Measurements from ENCODE around the gene DLEC1. TPM values are rescaled to one million over a fixed set of nuclear protein-coding genes. Genes with fewer than 3 reads are reported as not detected.

Gene DLEC1
- total RNA-seq, 4 donors from 2014 or later, result 0.07 to 0.78 (median 0.16) TPM

DNA sequence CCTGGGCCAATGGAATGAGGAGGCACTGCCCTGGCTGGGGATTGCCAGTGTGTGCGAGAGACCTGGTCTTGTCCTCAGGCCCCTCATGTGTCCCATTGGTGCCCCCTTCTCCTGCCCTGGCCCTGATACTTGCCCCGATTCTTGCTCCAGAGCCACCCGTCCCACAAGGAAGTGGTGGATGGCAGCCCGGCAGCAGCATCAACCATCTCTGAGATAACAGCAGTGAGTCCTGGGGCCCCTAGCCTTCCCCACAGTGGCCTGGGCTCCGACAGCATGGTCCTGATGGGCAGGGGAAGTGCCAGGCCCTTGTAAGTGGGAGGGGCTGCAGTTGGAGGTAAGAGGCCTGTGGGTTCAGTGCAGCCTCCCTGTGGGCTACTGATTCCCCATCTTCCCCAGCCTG is 33.0 kb upstream of the DLEC1 start:
- Histone ChIP-seq H3K27me3 (no peaks in the 10 kb centered on the region), H3K4me1 (peaks cover 0 to 22% (median 6%) of the 10 kb centered on the region in 3 donors), H3K4me3 (no peak overlapping the region), H3K9me3 (no peaks in the 10 kb centered on the region), H3K36me3 (peaks cover 0 to 74% of the 10 kb centered on the region in 2 donors), H3K27ac (peak overlapping the region in 2 of 4 donors; percentile 19 to 25)
- ATAC-seq, result no peak
- 80% methylated on average over 2 of the region's 5 CpGs; no CpG with 5 or more reads in 1 of the 2 donors for WGBS, 2 donors (ENCODE audit: low coverage in 1 of 2)
- TF ChIP-seq POLR2A (IDR thresholded peaks at IDR 0.05) (no peak), POLR2AphosphoS5 (IDR thresholded peaks at IDR 0.05) (no peak), CTCF (IDR thresholded peaks at IDR 0.05) (no peak), EP300 (IDR thresholded peaks at IDR 0.05) (no peak)

DNA sequence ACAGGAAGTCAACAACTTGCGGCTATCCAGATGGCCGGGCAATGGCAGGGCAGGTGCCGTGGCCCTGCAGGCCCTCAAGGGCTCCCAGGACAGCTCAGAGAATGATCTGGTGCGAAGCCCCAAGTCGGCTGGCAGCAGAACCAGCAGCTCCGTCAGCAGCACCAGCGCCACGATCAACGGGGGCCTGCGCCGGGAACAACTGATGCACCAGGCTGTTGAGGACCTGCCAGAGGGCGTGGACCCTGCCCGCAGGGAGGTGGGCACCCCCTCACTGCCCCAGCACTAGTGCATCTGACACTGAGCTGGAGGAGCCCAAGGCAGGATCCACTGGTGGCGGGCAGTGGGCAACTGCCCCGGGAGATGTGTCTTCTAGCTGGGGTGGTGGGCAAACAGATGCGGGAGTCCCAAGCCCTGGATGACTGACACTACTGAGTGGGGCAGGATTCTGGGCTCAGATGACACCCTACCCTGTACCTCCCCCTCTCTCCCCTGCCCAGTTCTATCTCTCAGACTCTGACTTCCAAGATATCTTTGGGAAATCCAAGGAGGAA is 32.5 kb upstream of the DLEC1 start:
- no peak for ATAC-seq
- peaks cover 0 to 22% (median 6%) of the 10 kb centered on the region in 3 donors for H3K4me1 ChIP-seq
- H3K36me3 ChIP-seq, result peaks cover 0 to 75% of the 10 kb centered on the region in 2 donors
- H3K27me3 ChIP-seq, result no peaks in the 10 kb centered on the region
- H3K9me3 ChIP-seq, result no peaks in the 10 kb centered on the region
- no peak for TF ChIP-seq POLR2AphosphoS5 (IDR thresholded peaks at IDR 0.05)
- TF ChIP-seq CTCF (IDR thresholded peaks at IDR 0.05), result no peak
- no peak for TF ChIP-seq EP300 (IDR thresholded peaks at IDR 0.05)
- no peak for TF ChIP-seq POLR2A (IDR thresholded peaks at IDR 0.05)
- no peak overlapping the region for H3K4me3 ChIP-seq
- H3K27ac ChIP-seq, result no peak overlapping the region
- no CpG with 5 or more reads among the region's 16 CpGs for WGBS, 2 donors (ENCODE audit: low coverage in 1 of 2)

GRCh38 chr3:38007754-38008090 is 31.3 kb upstream of the DLEC1 start:
- H3K36me3 ChIP-seq, result peaks cover 0 to 72% of the 10 kb centered on the region in 2 donors
- TF ChIP-seq POLR2AphosphoS5 (IDR thresholded peaks at IDR 0.05), result no peak
- TF ChIP-seq CTCF (IDR thresholded peaks at IDR 0.05), result no peak
- no peak for TF ChIP-seq POLR2A (IDR thresholded peaks at IDR 0.05)
- TF ChIP-seq EP300 (IDR thresholded peaks at IDR 0.05), result no peak
- no peak overlapping the region for H3K4me3 ChIP-seq
- no CpG with 5 or more reads among the region's 7 CpGs for WGBS, 2 donors (ENCODE audit: low coverage in 1 of 2)
- no peak overlapping the region for H3K27ac ChIP-seq
- no peaks in the 10 kb centered on the region for H3K9me3 ChIP-seq
- no peak for ATAC-seq
- no peaks in the 10 kb centered on the region for H3K27me3 ChIP-seq
- H3K4me1 ChIP-seq, result peaks cover 0 to 21% (median 6%) of the 10 kb centered on the region in 3 donors

DNA sequence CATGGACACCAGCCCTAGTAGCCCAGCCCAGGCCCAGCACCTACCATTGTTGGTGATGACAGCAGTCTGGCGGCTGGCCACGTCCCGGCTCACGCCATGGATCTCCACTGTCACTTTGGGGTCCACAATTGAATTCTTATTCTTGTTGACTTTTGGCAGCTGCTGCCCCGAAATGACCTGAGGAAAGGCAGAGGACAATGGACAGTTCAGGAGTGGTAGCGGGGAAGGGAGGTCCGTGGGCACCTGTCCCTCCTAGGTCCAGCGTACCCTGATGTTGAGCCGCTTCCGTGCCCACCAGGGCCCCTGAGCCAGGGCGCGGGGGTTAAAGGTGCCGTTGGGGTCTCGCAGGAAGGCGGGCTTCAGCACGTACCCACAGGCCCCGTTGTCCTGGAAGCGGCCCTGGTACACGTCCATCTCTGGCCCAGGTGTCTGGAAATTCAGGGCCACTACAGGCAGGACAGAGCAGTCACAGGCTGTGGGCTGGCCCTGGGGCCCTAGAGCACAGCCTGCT is 30.8 kb upstream of the DLEC1 start:
- TF ChIP-seq POLR2A (IDR thresholded peaks at IDR 0.05) (no peak), POLR2AphosphoS5 (IDR thresholded peaks at IDR 0.05) (no peak), CTCF (IDR thresholded peaks at IDR 0.05) (no peak), EP300 (IDR thresholded peaks at IDR 0.05) (no peak)
- ATAC-seq, result no peak
- WGBS, 2 donors (ENCODE audit: low coverage in 1 of 2), result 82% methylated on average over 4 of the region's 19 CpGs; no CpG with 5 or more reads in 1 of the 2 donors
- Histone ChIP-seq H3K36me3 (peaks cover 0 to 75% of the 10 kb centered on the region in 2 donors), H3K4me3 (no peak overlapping the region), H3K9me3 (no peaks in the 10 kb centered on the region), H3K4me1 (peaks cover 0 to 16% (median 6%) of the 10 kb centered on the region in 3 donors), H3K27me3 (no peaks in the 10 kb centered on the region), H3K27ac (no peak overlapping the region)

DNA sequence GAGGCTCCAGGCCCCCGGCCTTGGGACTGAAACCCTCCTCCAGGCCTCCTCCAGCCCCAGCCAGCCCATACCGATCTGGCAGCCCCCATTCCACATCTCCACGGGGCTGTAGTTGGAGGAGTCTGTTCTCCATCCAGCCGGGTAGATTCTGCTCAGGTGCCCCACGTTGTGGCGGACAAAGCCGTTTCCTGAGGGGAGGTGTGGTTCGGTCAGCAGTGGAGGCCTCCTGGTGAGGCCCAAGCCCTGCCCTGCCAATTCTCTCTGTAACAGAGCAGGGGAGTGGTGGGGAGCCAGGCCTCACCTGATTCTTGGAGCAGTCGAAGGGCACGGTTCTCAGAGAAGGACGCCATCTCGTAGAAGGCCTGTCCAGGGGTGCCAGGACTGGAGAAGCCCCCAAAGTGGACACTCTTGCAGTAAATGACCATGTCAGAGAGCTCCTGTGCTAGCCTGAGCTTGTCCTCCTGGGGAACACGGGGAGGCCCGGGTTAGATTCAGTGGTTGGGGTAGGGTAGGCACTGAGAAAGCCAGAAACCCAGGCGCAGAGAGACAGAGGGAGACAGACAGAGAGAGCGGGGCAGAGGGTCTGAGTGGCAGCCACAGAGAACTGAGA is 29.9 kb upstream of the DLEC1 start:
- Histone ChIP-seq H3K4me3 (no peak overlapping the region), H3K27me3 (no peaks in the 10 kb centered on the region), H3K4me1 (peaks cover 0 to 8% (median 1%) of the 10 kb centered on the region in 3 donors), H3K36me3 (peaks cover 0 to 83% of the 10 kb centered on the region in 2 donors), H3K27ac (no peak overlapping the region), H3K9me3 (no peaks in the 10 kb centered on the region)
- no peak for ATAC-seq
- 80 to 92% methylated on average over 1 to 2 of the region's 16 CpGs for whole genome bisulfite sequencing, 2 donors (ENCODE audit: low coverage in 1 of 2)
- TF ChIP-seq CTCF (IDR thresholded peaks at IDR 0.05) (no peak), POLR2AphosphoS5 (IDR thresholded peaks at IDR 0.05) (no peak), EP300 (IDR thresholded peaks at IDR 0.05) (no peak), POLR2A (IDR thresholded peaks at IDR 0.05) (no peak)

All from gastroesophageal sphincter (tissue), 4 donors.